Inflammatory macrophage (primary cell): ENCODE data around the gene RBFOX1.
"Not testable (repeated sequence)": the region's sequence is repeated elsewhere in the genome, so short reads cannot be mapped to it uniquely, and the experiment has no call there.

ENCODE experiments used
- DNase-seq, 2 donors: peaks; one replicate each; pipeline ENCODE4 v3.0.0-alpha.2; 2020 to 2022

Gene RBFOX1

GRCh38 chr16:7482032-7482431 lies 149.4 kb downstream of the RBFOX1 start:
- DNase-seq = no peak

GRCh38 chr16:7482596-7483290 lies 150.1 kb downstream of the RBFOX1 start:
- DNase-seq = no peak

- no peak for DNase-seq
Observed at GRCh38 chr16:7487574-7488323, 155.1 kb downstream of the RBFOX1 start.

- DNase-seq = no peak
Observed at GRCh38 chr16:7492122-7492521, 159.5 kb downstream of the RBFOX1 start.

- no peak for DNase-seq
Observed at GRCh38 chr16:7493133-7493532, 160.5 kb downstream of the RBFOX1 start.

- DNase-seq = no peak
Observed at GRCh38 chr16:7497691-7498090, 165.0 kb downstream of the RBFOX1 start.

GRCh38 chr16:7501868-7502267 lies 169.2 kb downstream of the RBFOX1 start:
- DNase-seq = no peak

- not testable (repeated sequence) for DNase-seq
Observed at GRCh38 chr16:7502591-7503157, 170.0 kb downstream of the RBFOX1 start.

GRCh38 chr16:7503666-7504065 lies 171.0 kb downstream of the RBFOX1 start:
- DNase-seq = no peak

- no peak for DNase-seq
Observed at GRCh38 chr16:7504844-7505243, 172.2 kb downstream of the RBFOX1 start.

- DNase-seq = no peak
Observed at GRCh38 chr16:7505495-7505894, 172.8 kb downstream of the RBFOX1 start.

GRCh38 chr16:7506363-7506762 lies 173.7 kb downstream of the RBFOX1 start:
- DNase-seq = no peak

- no peak for DNase-seq
Observed at GRCh38 chr16:7508656-7509055, 176.0 kb downstream of the RBFOX1 start.

GRCh38 chr16:7509963-7510601 lies 177.4 kb downstream of the RBFOX1 start:
- no peak for DNase-seq

- no peak for DNase-seq
Observed at GRCh38 chr16:7511549-7512260, 179.1 kb downstream of the RBFOX1 start.

GRCh38 chr16:7512503-7512902 lies 179.9 kb downstream of the RBFOX1 start:
- DNase-seq = no peak

- peak; percentile 2 to 18 for DNase-seq
Observed at GRCh38 chr16:7513429-7513828, 180.8 kb downstream of the RBFOX1 start.

- DNase-seq = no peak
Observed at GRCh38 chr16:7515543-7515942, 182.9 kb downstream of the RBFOX1 start.

- no peak for DNase-seq
Observed at GRCh38 chr16:7517496-7517895, 184.9 kb downstream of the RBFOX1 start.

GRCh38 chr16:7518158-7518557 lies 185.5 kb downstream of the RBFOX1 start:
- no peak for DNase-seq

- DNase-seq = no peak
Observed at GRCh38 chr16:7521834-7522233, 189.2 kb downstream of the RBFOX1 start.

GRCh38 chr16:7524419-7524818 lies 191.8 kb downstream of the RBFOX1 start:
- DNase-seq = no peak

- no peak for DNase-seq
Observed at GRCh38 chr16:7526736-7527135, 194.1 kb downstream of the RBFOX1 start.
